ENCODE measurements around the gene TFDP3. TPM values are rescaled to one million over a fixed set of nuclear protein-coding genes. Genes with fewer than 3 reads are reported as not detected.

TFDP3 gene
- total RNA-seq, 1 donor from 2014 or later = not detected

GRCh38 chrX:133185938-133186337 lies 32.2 kb downstream of the TFDP3 start:
- no peak overlapping the region for H3K4me3 ChIP-seq
- H3K27ac ChIP-seq (replicated peaks) = no peak overlapping the region
- H3K9me3 ChIP-seq (replicated peaks) = no peaks in the 10 kb centered on the region
- no peaks in the 10 kb centered on the region for H3K36me3 ChIP-seq
- no peaks in the 10 kb centered on the region for H3K27me3 ChIP-seq (ENCODE audit: low read depth)
- intact Hi-C loops (cut with micrococcal nuclease) = no loop called here
- H3K4me1 ChIP-seq = no peaks in the 10 kb centered on the region
- no peak for TF ChIP-seq CTCF (IDR thresholded peaks at IDR 0.05; ENCODE audit: borderline replicate concordance)
- no peak for DNase-seq

DNA sequence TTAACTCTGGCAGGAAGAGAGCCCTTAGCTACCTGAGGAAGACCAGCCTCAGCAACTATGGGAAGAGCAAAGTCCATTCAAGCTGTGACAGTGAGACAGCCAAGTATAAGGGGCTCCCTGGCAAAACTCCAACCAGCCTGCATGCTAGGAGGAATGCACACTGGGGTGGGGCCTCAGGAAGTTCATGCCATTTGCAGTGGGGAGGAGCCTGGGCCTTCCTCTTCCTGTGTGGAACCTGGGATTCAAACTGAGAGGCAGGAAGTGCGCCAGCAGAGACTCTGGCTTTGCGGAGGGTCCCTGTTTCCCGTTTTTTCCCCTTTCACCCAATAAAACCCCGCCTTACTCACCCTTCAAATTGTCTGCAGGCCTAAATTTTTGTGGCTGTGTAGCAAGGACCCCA lies 33.0 kb downstream of the TFDP3 start:
- intact Hi-C loops (cut with micrococcal nuclease) = no loop called here
- Histone ChIP-seq H3K4me3 (no peak overlapping the region), H3K36me3 (no peaks in the 10 kb centered on the region), H3K9me3 (replicated peaks) (no peaks in the 10 kb centered on the region), H3K4me1 (no peaks in the 10 kb centered on the region), H3K27me3 (ENCODE audit: low read depth) (no peaks in the 10 kb centered on the region), H3K27ac (replicated peaks) (no peak overlapping the region)
- no peak for TF ChIP-seq CTCF (IDR thresholded peaks at IDR 0.05; ENCODE audit: borderline replicate concordance)
- DNase-seq = no peak

GRCh38 chrX:133183806-133184205 lies 34.3 kb downstream of the TFDP3 start:
- TF ChIP-seq CTCF (IDR thresholded peaks at IDR 0.05; ENCODE audit: borderline replicate concordance) = no peak
- Histone ChIP-seq H3K27me3 (ENCODE audit: low read depth) (no peaks in the 10 kb centered on the region), H3K9me3 (replicated peaks) (no peaks in the 10 kb centered on the region), H3K36me3 (no peaks in the 10 kb centered on the region), H3K4me1 (no peaks in the 10 kb centered on the region), H3K4me3 (no peak overlapping the region), H3K27ac (replicated peaks) (no peak overlapping the region)
- DNase-seq = no peak
- intact Hi-C loops (cut with micrococcal nuclease) = no loop called here

DNA sequence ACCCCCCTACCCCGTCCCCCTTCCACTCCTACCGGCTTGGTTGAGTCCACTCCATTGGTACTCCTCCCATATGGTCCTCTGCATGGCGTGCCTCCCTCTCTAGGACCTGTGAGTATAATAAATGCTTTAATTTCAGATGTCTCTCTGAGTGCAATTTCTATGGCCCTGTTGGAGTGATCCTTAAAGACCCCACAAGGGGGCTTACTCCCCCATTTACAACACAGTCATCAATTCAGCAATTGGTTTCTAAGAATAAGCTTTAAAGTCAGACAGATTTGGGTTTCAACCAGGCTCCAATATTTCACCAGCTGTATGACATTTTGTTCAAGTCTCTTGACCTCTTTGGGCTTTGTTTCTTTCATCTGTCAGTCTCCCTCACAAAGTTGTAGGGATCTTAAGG lies 38.7 kb downstream of the TFDP3 start:
- no peak for TF ChIP-seq CTCF (IDR thresholded peaks at IDR 0.05; ENCODE audit: borderline replicate concordance)
- Histone ChIP-seq H3K4me1 (no peaks in the 10 kb centered on the region), H3K27me3 (ENCODE audit: low read depth) (no peaks in the 10 kb centered on the region), H3K9me3 (replicated peaks) (no peaks in the 10 kb centered on the region), H3K4me3 (no peak overlapping the region), H3K36me3 (no peaks in the 10 kb centered on the region), H3K27ac (replicated peaks) (no peak overlapping the region)
- no peak for DNase-seq
- intact Hi-C loops (cut with micrococcal nuclease) = no loop called here

DNA sequence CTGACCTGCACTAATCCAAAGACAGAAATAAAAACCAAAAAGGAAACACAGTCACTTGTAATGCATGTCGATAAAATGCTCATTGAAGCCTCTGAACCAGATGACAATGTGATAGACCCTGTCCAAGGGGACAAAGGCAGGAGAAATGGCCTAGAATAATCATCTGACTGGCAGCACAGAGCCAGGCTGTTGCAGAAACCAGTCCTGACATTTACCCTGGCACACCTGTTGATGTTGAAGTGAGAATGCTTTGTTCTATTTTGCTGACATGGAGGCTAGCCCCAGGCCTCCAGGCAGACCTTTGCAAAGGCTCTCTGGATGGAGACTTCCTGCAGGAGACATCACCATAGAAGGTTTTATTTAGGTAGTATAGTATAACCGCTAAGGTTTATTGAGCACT lies 41.0 kb downstream of the TFDP3 start:
- DNase-seq = no peak
- Histone ChIP-seq H3K9me3 (replicated peaks) (no peaks in the 10 kb centered on the region), H3K27ac (replicated peaks) (no peak overlapping the region), H3K36me3 (no peaks in the 10 kb centered on the region), H3K4me3 (no peak overlapping the region), H3K4me1 (no peaks in the 10 kb centered on the region), H3K27me3 (ENCODE audit: low read depth) (no peaks in the 10 kb centered on the region)
- TF ChIP-seq CTCF (IDR thresholded peaks at IDR 0.05; ENCODE audit: borderline replicate concordance) = no peak
- intact Hi-C loops (cut with micrococcal nuclease) = no loop called here

- no peak for TF ChIP-seq CTCF (IDR thresholded peaks at IDR 0.05; ENCODE audit: borderline replicate concordance)
- Histone ChIP-seq H3K27me3 (ENCODE audit: low read depth) (no peaks in the 10 kb centered on the region), H3K9me3 (replicated peaks) (no peaks in the 10 kb centered on the region), H3K36me3 (no peaks in the 10 kb centered on the region), H3K4me3 (no peak overlapping the region), H3K4me1 (no peaks in the 10 kb centered on the region), H3K27ac (replicated peaks) (no peak overlapping the region)
- DNase-seq = no peak
- intact Hi-C loops (cut with micrococcal nuclease) = no loop called here
These were observed 42.5 kb downstream of the TFDP3 start for GRCh38 chrX:133175605-133176004.
